NCI-H1105 treated with DMSO at 0.1 percent for 48 hours (cell line): ENCODE results near the gene CTRB2.

Experiments used
- DNase-seq: peaks from one replicate; lab custom pipeline; 2025; lab: John Stamatoyannopoulos, UW

CTRB2 gene

DNA sequence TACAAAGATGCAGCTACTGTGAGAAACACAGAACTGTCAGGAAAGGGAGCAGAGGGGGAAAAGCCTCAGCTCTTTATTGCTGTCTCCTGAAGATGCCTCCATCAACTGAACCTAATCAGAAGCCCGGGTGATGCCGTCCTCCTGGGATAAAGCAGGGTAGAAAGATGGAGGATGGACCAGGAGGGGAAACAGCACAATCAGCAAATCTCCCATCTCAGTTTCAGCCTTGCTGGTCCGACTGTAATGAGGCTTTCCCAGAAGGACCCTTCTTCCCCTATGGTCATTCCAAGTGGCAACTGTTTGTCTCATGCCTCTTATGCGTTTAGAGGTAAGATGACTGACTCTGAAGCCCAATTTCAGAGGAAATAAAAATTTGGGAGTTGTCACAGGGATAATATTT is 34.4 kb downstream of the CTRB2 start:
- no peak for DNase-seq

DNA sequence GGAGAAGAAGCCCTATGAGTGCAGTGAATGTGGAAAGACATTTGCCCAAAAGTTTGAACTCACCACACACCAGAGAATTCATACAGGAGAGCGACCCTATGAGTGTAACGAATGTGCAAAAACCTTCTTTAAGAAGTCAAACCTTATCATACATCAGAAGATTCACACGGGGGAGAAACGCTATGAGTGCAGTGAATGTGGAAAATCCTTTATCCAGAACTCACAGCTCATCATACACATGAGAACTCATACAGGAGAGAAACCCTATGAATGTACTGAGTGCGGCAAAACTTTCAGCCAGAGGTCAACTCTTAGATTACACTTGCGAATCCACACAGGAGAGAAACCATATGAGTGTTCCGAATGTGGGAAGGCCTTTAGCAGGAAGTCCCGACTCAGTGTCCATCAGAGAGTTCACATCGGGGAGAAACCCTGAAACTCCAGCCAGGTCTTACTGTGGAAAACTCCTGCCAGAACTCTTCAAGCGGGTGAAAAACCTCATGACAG is 37.0 kb downstream of the CTRB2 start:
- no peak for DNase-seq

DNA sequence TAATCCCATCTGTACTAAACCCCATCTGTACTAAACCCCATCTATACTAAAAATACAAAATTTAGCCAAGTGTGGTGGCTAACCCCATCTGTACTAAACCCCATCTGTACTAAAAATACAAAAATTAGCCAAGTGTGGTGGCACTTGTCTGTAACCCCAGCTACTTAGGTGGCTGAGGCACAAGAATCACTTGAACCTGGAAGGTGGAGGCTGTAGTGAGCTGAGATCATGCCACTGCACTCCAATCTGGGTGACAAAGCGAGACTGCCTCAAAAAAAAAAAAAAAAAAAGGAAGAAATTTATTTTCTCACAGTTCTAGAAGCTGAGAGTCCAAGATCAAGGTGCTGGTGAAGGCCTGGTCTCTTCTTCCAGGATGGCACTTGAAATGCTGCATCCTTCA is 46.6 kb downstream of the CTRB2 start:
- no peak for DNase-seq
